Fibroblast of skin of back (primary cell): ENCODE data around the gene TMOD1.

ENCODE experiments used
- DNase-seq: peaks from one replicate; pipeline ENCODE4 v3.0.0-alpha.2; 2013

The TMOD1 gene

GRCh38 chr9:97638666-97639065, 137.2 kb downstream of the TMOD1 start:
- no peak for DNase-seq

GRCh38 chr9:97640325-97640724, 138.9 kb downstream of the TMOD1 start:
- no peak for DNase-seq

DNA sequence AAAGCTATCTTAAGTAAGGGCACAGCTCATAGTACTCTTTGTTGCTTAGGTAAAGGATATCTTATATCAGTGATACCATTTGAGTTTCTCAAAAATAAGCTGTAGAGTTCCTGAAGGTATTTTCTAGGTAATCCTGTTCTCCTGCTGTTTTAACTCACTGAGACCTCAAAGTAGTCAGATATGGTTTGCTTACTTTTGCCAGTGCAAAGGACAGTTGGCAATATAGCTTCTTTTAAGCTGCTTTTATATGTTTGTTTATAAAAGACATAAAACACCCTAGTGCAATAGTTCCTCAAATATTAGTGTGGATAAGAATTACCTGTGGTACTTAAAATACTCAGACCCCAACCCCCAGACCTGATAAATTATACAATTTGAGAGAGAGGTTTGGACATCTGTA, 144.3 kb downstream of the TMOD1 start:
- no peak for DNase-seq

DNA sequence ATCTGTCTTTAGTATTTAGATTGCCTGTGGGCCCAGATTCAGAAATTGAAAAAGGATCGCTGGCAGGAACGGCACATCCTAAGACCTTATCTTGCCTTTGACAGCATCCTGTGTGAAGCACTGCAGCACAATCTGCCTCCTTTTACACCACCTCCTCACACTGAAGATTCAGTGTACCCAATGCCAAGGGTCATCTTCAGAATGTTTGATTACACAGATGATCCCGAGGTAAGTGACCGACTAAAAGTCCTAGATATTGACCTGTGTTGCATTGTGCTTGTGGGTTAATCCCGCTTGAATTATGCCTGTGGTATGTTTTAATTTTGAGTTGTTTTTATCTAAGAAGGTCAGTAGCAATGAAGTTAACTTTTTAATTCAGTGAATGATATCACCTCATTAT, 146.5 kb downstream of the TMOD1 start:
- no peak for DNase-seq
